GM21825 (cell line): Measurements from ENCODE around the gene GPR50.

ENCODE experiments used
- ATAC-seq: cut with Tn5 transposase; IDR thresholded peaks from one replicate; pipeline ENCODE4 v1.9.1; 2021; ENCODE audit warnings: mild to moderate bottlenecking, moderate library complexity; ENCODE audit not compliant: unreplicated experiment

GPR50 gene

GRCh38 chrX:151176231-151176750 lies at the start of gene GPR50:
GPR50 (plus strand) TSS chrX:151176584; CDS start chrX:151176722, 138 bp downstream.
- no peak for ATAC-seq

GRCh38 chrX:151132531-151132930 lies 43.9 kb upstream of the GPR50 start:
- no peak for ATAC-seq

DNA sequence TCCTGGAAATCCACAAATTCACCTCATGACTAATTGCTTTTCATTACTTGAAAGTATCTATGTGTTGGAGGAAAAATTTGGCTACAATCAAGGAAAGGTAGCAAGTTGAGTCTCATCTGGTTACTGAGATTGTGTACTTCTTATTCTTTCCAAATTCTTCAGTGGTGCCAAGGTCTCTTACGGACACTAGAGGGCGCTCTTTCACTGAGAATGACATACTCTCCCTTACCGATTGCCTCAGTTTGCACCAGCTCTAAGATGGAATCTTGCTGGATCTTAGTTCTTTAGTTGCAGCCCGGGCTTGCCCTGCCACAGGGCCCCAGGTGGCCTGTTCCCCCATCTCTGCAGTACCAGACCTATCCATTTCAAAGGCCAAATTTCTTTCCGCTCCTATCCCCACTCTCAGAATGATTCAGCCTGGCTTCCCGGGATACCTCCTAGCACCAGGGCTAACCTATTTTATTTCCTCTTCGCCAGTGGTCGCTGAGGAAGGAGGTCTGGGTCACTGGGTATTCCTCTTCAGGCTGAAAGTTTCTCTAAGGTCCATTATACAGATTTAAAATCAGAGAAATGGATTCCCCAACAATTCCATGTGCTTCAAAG lies 24.6 kb upstream of the GPR50 start:
- ATAC-seq = no peak

DNA sequence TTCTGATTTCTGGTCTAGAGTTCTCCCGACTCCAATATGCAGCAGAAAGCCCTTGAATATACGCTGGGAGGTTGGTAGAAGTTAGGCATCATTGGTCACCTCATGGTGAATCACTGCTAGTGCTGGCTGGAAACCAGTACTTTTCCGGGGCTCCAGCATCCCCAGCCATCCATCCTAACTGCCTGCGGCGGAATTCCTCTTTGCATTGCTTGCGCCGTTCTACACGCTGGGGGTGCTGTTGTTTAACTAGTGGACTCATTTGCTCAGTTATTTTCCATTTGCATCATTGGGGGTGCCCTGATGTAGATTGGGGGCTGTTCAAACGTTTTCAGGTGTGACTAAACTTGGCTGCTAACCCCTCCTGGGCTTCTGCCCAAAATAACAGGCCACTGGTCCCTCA lies 23.3 kb upstream of the GPR50 start:
- ATAC-seq = no peak

- no peak for ATAC-seq
Measured at GRCh38 chrX:151153667-151154066, 22.7 kb upstream of the GPR50 start.

- no peak for ATAC-seq
Measured at GRCh38 chrX:151155234-151155633, 21.1 kb upstream of the GPR50 start.

DNA sequence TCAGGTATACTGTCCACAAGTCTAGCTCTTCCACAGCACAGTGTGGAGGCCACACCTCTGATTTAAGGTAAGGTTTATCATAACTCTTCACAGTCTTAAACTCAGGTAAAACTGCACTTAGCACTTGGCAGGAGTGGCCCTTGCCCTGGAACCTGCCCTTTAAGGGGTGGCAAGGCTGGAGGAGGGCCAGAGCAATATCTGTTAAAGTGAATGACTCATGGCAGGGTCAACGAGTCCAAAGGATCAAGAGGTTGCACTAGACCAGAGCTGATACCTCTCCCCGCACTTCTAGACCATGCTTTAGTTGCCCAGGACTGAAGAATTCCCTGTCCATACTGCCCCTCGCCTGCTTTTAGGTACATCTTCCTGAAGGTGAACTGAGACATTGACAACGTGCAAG lies 14.7 kb upstream of the GPR50 start:
- no peak for ATAC-seq

- ATAC-seq = no peak
Measured at GRCh38 chrX:151167791-151168345, 8.5 kb upstream of the GPR50 start.

DNA sequence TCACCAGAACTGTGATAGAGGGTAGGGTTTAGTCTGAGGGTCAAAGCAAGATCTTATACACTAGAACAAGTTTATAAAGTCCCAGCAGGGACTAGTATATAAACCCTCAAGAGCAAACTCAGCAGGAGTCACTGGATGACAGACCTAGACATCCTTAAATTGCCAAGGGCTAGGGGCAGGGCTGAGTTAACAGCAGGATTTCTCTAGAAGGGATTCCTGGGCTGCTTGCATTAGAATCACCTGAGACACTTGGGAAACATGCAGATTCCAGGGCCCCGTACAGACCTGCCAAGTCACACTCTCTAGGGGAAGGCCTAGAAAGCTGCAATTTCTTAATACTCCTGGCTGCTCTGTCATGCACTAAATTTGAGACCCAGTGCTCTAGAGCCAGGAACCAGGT lies 6.6 kb upstream of the GPR50 start:
- no peak for ATAC-seq

DNA sequence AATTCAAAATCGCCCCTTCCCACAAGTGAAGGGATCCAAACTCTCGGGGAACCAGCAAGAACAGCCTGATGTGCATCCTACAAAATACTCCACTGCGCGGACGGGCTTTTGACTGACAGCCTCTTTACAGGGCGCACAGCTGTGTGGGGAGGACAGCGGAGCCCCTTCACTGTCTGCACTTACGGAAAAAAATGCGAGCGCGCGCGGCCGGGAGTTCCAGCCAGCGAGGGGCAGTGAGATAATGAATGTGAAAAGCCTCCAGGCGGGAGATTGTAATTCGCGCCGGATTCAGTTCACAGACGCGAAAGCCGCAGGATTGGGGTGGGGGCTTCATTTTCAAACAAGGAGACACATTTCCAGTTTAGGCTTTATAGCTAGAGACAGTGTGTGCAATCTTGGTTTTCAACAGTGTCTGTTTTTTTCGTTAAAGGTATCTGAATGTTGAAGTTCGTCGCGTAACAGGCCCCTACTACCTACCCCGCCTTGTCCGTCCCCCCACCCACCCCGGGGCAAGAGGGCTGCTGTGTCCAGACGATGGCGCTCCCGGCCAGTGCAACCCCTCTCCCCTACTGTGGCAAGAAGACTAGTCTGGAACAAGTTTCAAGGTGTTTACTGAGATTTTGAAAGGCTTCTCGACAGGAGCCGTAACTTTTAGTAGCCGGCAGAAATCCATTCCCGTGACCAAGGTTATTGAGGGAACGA lies 1.7 kb upstream of the GPR50 start:
- no peak for ATAC-seq

DNA sequence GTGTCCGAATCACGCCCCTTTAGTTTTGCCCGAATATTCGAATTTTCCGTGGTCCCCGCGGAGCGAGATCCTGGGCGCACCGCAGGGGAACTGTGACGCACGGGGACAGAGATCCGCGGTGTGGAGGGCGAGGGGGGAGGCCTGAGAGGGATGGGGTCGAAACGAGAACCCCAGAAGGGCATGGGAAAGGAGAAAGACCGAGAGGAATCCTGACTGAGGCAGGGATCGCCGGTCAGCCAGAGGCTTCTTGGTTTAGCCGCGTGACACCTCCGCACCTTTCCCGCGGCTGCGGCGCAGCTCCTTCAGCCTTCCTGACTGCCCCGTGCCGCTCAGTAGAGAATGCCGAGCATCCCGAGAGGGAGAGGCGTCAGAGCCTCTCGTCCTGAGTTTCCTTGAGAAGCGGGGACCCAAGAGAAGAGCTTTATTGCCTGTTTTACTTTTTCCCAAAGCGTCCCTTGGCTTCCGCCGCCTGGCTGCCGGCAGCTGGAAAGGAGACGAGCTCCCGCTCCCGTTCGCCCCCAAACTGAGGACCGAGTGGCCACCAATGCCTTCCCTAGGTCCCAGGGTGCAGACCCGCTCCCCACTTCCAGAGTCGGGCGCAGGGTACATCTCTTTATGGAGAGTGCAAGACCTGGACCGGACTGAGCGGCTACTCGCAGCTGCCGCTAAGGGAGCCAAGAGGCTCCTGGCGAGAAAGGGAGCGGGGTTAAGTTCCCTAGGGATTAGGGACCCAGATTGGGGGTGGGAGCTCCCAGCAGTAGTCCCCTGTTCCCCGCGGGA lies 911 bp upstream of the GPR50 start:
- ATAC-seq = no peak

GRCh38 chrX:151177141-151178027 lies 1.0 kb downstream of the GPR50 start:
- no peak for ATAC-seq

DNA sequence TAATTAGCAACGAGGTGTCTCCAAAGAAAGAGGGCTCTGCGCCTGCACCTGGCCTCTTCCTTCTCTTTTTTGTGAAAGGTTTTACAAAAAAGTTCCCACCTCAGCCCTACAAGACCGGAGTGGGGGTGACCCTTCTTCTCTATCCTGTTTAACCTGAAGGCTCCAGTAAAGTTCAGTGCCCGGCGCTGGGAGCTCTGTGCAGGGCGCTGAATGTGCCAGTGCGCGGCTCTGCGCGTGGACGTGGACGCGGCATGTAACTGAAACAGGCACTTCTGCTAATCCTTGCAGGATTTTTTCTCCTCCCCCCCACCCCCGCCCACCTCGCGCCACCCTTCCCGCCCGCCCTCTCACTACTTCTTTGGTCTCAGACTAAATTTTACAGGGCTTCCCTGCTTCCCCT lies 2.4 kb downstream of the GPR50 start:
- no peak for ATAC-seq

GRCh38 chrX:151180400-151180799 lies 4.0 kb downstream of the GPR50 start:
- ATAC-seq = no peak

GRCh38 chrX:151181088-151181487 lies 4.7 kb downstream of the GPR50 start:
- no peak for ATAC-seq

DNA sequence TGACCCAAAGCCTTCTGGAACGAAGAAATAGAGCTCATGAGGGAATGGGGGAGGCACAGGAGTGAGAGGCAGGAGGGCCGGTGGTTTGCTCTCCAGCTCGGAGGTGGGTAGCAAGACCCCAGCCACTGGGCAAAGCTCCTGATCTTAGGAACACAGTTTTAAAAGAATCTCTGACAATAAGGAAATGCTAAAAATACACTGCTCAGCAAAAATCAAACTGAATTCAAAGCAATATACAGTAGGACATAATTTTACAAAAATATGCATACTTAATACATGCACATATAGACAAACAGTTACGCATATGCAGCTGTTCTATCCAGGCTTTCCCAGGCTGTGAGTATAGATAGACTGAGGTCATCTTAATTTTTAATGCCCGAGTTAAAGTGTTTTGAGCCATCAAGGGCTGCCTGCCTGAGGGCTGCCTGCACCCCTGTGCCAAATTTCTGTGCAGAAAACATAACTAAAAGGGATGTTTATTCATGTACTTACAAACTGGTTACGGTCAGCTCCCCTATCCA lies 6.9 kb downstream of the GPR50 start:
- no peak for ATAC-seq

GRCh38 chrX:151183912-151184565 lies 7.7 kb downstream of the GPR50 start:
- no peak for ATAC-seq

DNA sequence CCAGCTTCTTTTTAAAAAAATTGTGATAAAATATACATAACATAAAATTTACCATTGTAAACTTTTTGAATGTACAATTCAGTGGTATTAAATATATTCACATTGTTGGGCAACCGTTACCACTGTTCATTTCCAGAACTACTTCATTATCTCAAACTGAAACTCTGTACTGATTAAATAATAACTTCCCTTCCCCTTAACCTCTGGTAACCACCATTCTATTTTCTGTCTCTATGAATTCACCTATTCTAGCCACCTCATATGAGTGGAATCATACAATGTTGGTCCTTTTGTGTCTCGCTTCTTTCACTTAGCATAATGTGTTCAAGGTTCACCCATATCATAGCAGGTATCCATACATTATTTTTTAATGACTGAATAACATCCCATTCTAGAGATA lies 8.3 kb downstream of the GPR50 start:
- no peak for ATAC-seq

DNA sequence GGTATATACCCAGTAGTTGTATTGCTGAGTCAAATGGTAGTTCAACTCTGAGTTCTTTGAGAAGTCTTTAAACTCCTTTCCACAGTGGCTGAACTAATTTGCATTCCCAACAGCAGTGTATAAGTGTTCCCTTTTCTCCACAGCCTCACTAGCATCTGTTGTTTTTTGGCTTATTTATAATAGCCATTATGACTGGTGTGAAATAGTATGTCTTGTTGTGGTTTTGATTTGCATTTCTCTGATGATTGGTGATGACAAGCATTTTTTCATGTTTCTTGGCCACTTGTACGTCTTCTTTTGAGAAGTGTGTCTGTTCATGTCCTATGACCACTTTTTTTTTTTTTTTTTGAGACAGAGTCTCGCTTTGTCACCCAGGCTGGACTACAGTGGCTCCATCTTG lies 30.5 kb downstream of the GPR50 start:
- no peak for ATAC-seq

DNA sequence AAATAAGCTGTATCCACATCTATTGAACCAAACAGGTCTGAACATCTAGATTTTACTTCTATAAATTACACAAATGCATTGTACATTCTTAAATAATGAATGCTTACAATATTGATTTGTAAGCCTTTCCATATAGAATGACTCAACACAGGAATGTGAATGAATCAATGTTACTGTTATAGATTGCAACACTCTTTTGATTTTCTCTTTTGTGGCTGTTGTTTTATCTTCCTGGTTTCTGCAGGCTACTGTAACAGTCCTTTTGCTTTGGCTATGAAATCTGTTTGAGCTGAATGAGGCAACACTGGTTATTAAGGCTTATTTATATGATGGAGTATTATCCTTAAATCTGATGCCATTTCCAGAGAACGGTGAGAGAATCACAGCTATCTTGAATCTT lies 49.5 kb downstream of the GPR50 start:
- no peak for ATAC-seq
